B cell (primary cell): ENCODE data around the gene TSSC4. TPM values are rescaled to one million over a fixed set of nuclear protein-coding genes. Genes with fewer than 3 reads are reported as not detected.

Experiments
- ATAC-seq: fragments of 200-7000 bp; cut with Tn5 transposase; one replicate; pipeline ENCODE4 v1.10.0; 2021; ENCODE audit warnings: low read depth, mild to moderate bottlenecking, moderate number of reproducible peaks, moderate library complexity
- CTCF ChIA-PET: fragments of 350-600 bp; sonication (Branson Sonifier 250); formaldehyde crosslinking; loops from one replicate; lab custom pipeline; 2021; ENCODE audit warnings: antibody characterized with exemption, inconsistent platforms; lab: Charles Lee
- POLR2A ChIA-PET: fragments of 350-600 bp; sonication (Branson Sonifier 250); formaldehyde crosslinking; loops from one replicate; lab custom pipeline; 2021; ENCODE audit warnings: antibody characterized with exemption; lab: Charles Lee
- DNase-seq: peaks from one replicate; pipeline ENCODE4 v3.0.0; 2013
- H2AFZ ChIP-seq: 2 replicates; pipeline ENCODE4 v1.6.1; 2012; ENCODE audit warnings: mild to moderate bottlenecking, low read depth, low read length; ENCODE audit not compliant: insufficient read depth, poor library complexity, severe bottlenecking
- H3K27ac ChIP-seq, 2 donors: 1 replicate in 1 of 2; 2 replicates in 1 of 2; pipeline ENCODE4 v1.5.1; 2012 to 2013; ENCODE audit warnings: low read length in 2 of 2, mild to moderate bottlenecking in 2 of 2, moderate library complexity in 1 of 2
- H3K27me3 ChIP-seq, 4 experiments: fragments of 200-600 bp in 1 of 4; sonication (generic) in 1 of 4; replicated peaks in 1 of 4; 1 replicate in 2 of 4; 2 replicates in 2 of 4; pipeline versions ENCODE4 v1.6.1 to v1.7.0; 2013 to 2016; ENCODE audit warnings: low read length in 3 of 4, mild to moderate bottlenecking in 2 of 4, mixed read lengths in 1 of 4, moderate library complexity in 1 of 4; ENCODE audit not compliant: insufficient read depth in 4 of 4, control insufficient read depth in 3 of 4; ENCODE audit errors: control extremely low read depth in 1 of 4
- H3K36me3 ChIP-seq, 2 experiments: replicated peaks in 1 of 2; 1 replicate in 1 of 2; 2 replicates in 1 of 2; pipeline versions ENCODE4 v1.6.1 to v1.7.1; 2013; ENCODE audit warnings: low read length in 1 of 2; ENCODE audit not compliant: insufficient read depth in 2 of 2, control insufficient read depth in 1 of 2; ENCODE audit errors: control extremely low read depth in 1 of 2, extremely low read depth in 1 of 2
- H3K4me1 ChIP-seq, 2 donors: fragments of 200-600 bp in 1 of 2; sonication (generic) in 1 of 2; 1 replicate in 1 of 2; 2 replicates in 1 of 2; pipeline versions ENCODE4 v1.5.1 to v1.6.1; 2013 to 2017; ENCODE audit warnings: low read length in 2 of 2; ENCODE audit not compliant: control insufficient read depth in 2 of 2, insufficient read depth in 2 of 2
- H3K4me2 ChIP-seq: replicated peaks from 2 replicates; pipeline ENCODE3; 2012; ENCODE audit warnings: mild to moderate bottlenecking, low read depth, low read length; ENCODE audit not compliant: poor library complexity, severe bottlenecking
- H3K4me3 ChIP-seq, 5 experiments: fragments of 200-600 bp in 1 of 5; sonication (generic) in 1 of 5; 1 replicate in 3 of 5; 2 replicates in 2 of 5; pipeline versions ENCODE4 v1.5.1 to v1.7.0; 2011 to 2016; ENCODE audit warnings: low read length in 4 of 5, mild to moderate bottlenecking in 4 of 5, low read depth in 2 of 5, control low read depth in 1 of 5, moderate library complexity in 1 of 5; ENCODE audit not compliant: insufficient read depth in 1 of 5; ENCODE audit errors: control extremely low read depth in 1 of 5, extremely low read depth in 1 of 5
- H3K79me2 ChIP-seq: fragments of 200-600 bp; sonication (generic); one replicate; pipeline ENCODE4 v1.6.0; 2016; ENCODE audit warnings: low read length; ENCODE audit not compliant: control insufficient read depth, insufficient read depth
- H3K9ac ChIP-seq: fragments of 200-600 bp; sonication (generic); 2 replicates; pipeline ENCODE4 v1.6.1; 2017; ENCODE audit warnings: mild to moderate bottlenecking, low read length, moderate library complexity
- H3K9me3 ChIP-seq, 3 donors: one replicate each; pipeline versions ENCODE4 v1.6.1 to v1.7.1; 2013; ENCODE audit warnings: low read length in 2 of 3; ENCODE audit not compliant: control insufficient read depth in 2 of 3, insufficient read depth in 1 of 3; ENCODE audit errors: control extremely low read depth in 1 of 3
- H4K20me1 ChIP-seq: 2 replicates; pipeline ENCODE4 v1.6.0; 2012; ENCODE audit warnings: mild to moderate bottlenecking, low read length; ENCODE audit not compliant: insufficient read depth, control insufficient read depth, poor library complexity, severe bottlenecking
- H3K27ac Mint-ChIP-seq: one replicate; pipeline ENCODE4 v1.8.0; 2021; ENCODE audit warnings: mixed read lengths
- H3K27me3 Mint-ChIP-seq: one replicate; pipeline ENCODE4 v1.8.0; 2021; ENCODE audit warnings: mixed read lengths
- H3K4me1 Mint-ChIP-seq: one replicate; pipeline ENCODE4 v1.8.0; 2021; ENCODE audit warnings: mixed read lengths
- H3K4me3 Mint-ChIP-seq: one replicate; pipeline ENCODE4 v1.8.0; 2021; ENCODE audit warnings: mixed read lengths
- H3K9me3 Mint-ChIP-seq: one replicate; pipeline ENCODE4 v1.8.0; 2022; ENCODE audit warnings: mixed read lengths; ENCODE audit not compliant: insufficient read depth
- EZH2 ChIP-seq: IDR thresholded peaks from 2 replicates; pipeline ENCODE4 v1.6.1; 2012; ENCODE audit warnings: borderline replicate concordance, low read depth, mild to moderate bottlenecking, moderate library complexity, low read length; ENCODE audit not compliant: insufficient read depth, poor library complexity, severe bottlenecking
- WGBS: methylation state at CpG from one replicate; pipeline ENCODE4 v1.1.5; 2013; ENCODE audit warnings: missing lambda C conversion rate; ENCODE audit not compliant: insufficient coverage; 5-methylcytosine and 5-hydroxymethylcytosine counted together
- intact Hi-C: fragments of 100-400 bp; cut with micrococcal nuclease; formaldehyde crosslinking; loops from one replicate; pipeline ENCODE4 v1.10.0; 2022
- polyA plus RNA-seq: library from polyadenylated mRNA; depleted of rRNA; stranded (reverse); fragments of >200 nt; gene quantifications from 2 replicates; pipeline ENCODE4 v1.2.3, GENCODE V29; 2012
- total RNA-seq, 2 donors: library from RNA; stranded (reverse); fragments of 120-200 nt in 1 of 2; gene quantifications; 1 replicate in 1 of 2; 2 replicates in 1 of 2; pipeline versions ENCODE4 v1.2.3 to v1.2.4, GENCODE V29; 2013 to 2022
- TF ChIP-seq, protein P1 (sequence below): fragments of 200-600 bp; IDR thresholded peaks from one replicate; pipeline ENCODE4 v1.8.0; 2022; ENCODE audit warnings: antibody characterized with exemption, mild to moderate bottlenecking

TSSC4 gene
- total and polyA plus RNA-seq, 2 donors (not counting 1 experiment from before 2014, with no cell fraction given), result 49.4 to 57.5 TPM

DNA sequence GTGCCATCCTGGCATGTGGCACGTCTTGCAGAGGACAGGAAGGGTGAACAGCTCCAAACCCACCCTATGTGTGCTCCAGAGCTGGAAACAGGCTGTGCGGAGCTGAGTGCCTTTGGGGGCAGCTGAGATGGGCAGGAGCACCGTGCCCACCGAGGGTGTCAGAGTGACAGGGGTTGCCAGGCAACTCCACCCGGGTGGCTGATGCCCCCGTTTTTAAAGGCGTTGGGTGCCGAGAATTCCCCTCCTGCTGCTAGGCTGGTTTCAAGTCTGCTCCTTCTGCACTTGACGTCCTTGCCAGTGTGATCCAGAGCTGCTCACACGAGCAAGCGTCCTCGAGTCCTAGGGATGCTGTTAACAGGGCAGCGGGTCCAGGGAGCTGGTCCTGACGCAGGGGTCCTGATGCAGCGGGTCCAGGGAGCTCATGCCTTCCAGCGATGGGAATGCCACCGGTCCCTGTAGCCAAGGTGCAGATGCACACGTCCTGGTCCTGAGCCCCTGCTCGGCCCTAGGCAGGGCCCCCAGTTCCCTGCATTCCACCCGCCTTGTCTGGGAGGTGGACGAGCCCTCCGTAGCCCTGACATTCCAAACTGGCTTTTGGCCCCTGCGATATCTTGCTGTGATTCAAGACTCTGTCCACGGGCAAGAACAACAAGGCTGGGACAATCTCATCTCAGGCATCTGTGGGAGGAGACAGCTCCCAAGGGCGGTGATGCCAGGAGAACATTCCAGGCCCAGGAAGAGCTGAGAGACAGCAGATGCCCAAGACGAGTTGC, 49.2 kb downstream of the TSSC4 start:
- H3K79me2 ChIP-seq, result peaks cover 73% of the 10 kb centered on the region
- WGBS, result 92% methylated on average over 26 of the region's 26 CpGs
- intact Hi-C loops, result no loop called here
- peaks cover 29 to 41% of the 10 kb centered on the region in 2 donors for H3K4me1 ChIP-seq
- no peaks in the 10 kb centered on the region for H3K36me3 ChIP-seq
- H2AFZ ChIP-seq, result no peak overlapping the region
- no peaks in the 10 kb centered on the region for H3K27me3 Mint-ChIP-seq
- H3K4me3 Mint-ChIP-seq, result no peak overlapping the region
- peaks cover 63% of the 10 kb centered on the region for H4K20me1 ChIP-seq
- POLR2A ChIA-PET, result no interaction called here
- H3K9me3 Mint-ChIP-seq, result no peaks in the 10 kb centered on the region
- peaks cover 24% of the 10 kb centered on the region for H3K4me1 Mint-ChIP-seq
- H3K27ac ChIP-seq, result no peak overlapping the region
- no peak for TF ChIP-seq EZH2
- TF ChIP-seq, protein P1, sequence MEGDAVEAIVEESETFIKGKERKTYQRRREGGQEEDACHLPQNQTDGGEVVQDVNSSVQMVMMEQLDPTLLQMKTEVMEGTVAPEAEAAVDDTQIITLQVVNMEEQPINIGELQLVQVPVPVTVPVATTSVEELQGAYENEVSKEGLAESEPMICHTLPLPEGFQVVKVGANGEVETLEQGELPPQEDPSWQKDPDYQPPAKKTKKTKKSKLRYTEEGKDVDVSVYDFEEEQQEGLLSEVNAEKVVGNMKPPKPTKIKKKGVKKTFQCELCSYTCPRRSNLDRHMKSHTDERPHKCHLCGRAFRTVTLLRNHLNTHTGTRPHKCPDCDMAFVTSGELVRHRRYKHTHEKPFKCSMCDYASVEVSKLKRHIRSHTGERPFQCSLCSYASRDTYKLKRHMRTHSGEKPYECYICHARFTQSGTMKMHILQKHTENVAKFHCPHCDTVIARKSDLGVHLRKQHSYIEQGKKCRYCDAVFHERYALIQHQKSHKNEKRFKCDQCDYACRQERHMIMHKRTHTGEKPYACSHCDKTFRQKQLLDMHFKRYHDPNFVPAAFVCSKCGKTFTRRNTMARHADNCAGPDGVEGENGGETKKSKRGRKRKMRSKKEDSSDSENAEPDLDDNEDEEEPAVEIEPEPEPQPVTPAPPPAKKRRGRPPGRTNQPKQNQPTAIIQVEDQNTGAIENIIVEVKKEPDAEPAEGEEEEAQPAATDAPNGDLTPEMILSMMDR, result no peak
- no peak overlapping the region for H3K4me3 ChIP-seq
- DNase-seq (no peak), ATAC-seq (no peak)
- H3K4me2 ChIP-seq, result no peak overlapping the region
- no peak overlapping the region for H3K9ac ChIP-seq
- H3K27ac Mint-ChIP-seq, result no peak overlapping the region
- H3K27me3 ChIP-seq, result peaks cover 0 to 6% (median 0%) of the 10 kb centered on the region in 4 experiments
- H3K9me3 ChIP-seq, result peaks cover 0 to 6% (median 3%) of the 10 kb centered on the region in 3 donors
- CTCF ChIA-PET, result interaction anchor here (1.2 kb wide), 2 partner anchors 77 to 440 kb away, joined by 3 read pairs; no protein-coding TSS in a partner anchor
